A549 treated with Hydrocortisone at 1 μM for 4 hours (cell line): ENCODE data around the gene CFL2. TPM values are rescaled to one million over a fixed set of nuclear protein-coding genes. Genes with fewer than 3 reads are reported as not detected.

Experiments used
- total RNA-seq: library from RNA; stranded (reverse); fragments of 200-300 nt; extraction: Qiagen RNA extraction; gene quantifications from 5 replicates; pipeline ENCODE4 v1.2.3, GENCODE V29; 2022

Gene CFL2
- 98.3 to 121 TPM (median 116 TPM) in 5 replicates for total RNA-seq

DNA sequence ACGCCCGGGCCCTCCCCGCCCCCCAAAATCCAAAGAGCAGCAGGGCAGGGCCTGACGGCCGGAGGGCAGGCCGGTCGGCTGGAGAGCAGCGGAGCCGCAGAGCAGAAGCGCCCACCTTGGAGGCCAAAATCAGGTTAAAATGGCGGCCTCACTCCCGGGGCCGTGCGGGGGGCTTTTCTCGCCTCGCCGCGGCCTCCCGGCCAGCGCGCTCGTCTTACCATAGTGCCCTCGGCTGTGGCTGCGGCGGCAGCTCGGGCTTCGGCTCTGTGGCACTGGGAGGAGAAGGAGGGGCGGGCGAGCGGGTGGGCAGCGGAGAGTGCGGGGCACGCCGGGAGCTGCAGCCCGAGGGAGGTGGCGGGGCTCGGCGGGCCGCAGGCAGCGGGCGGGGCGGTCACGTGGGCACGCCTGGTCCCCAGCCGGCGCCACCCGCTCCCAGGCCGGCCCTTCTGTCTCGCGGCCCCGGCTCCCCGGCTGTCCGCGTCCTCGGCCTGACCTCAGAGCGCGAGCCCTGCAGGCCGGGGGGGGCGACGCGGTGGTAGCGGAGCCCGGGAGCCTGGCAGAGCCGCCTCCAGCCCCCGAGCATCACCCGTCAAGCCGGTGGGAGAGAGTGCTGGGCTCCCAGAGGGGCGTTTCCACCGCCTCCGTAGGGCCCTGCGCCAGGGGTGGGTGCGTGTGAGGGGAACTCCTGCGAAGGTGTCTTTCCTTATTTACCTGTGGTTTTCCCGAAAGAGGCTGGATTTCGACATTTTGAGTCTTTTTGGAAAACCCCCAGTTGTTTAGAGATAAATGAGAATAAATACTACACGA, at the start of gene CFL2:
TSS of gene CFL2 (minus strand) at position 274 of the 807 bp plus-strand sequence. CDS start at position 221, 53 bp downstream.

Other genes starting within 250 kb of the CFL2 start
- gene EAPP, start 174.9 kb downstream of the CFL2 start, total RNA-seq, result 37.9 to 48.3 TPM (median 43.1 TPM) in 5 replicates
- gene SNX6, start 84.4 kb downstream of the CFL2 start, total RNA-seq, result 62.7 to 108 TPM (median 74.0 TPM) in 5 replicates
- gene BAZ1A, start 160.8 kb upstream of the CFL2 start, total RNA-seq, result 21.4 to 36.4 TPM (median 23.6 TPM) in 5 replicates